Lower leg skin (tissue), 4 donors: ENCODE measurements around the gene ARIH1. TPM values are rescaled to one million over a fixed set of nuclear protein-coding genes. Genes with fewer than 3 reads are reported as not detected.

Experiments used
- DNase-seq, 2 donors: peaks; one replicate each; pipeline ENCODE4 v3.0.0-alpha.2; 2019; ENCODE audit warnings: low spot score in 2 of 2
- H3K4me3 ChIP-seq: fragments of 200-600 bp; sonication (generic); 2 replicates; pipeline ENCODE4 v1.5.1; 2017; ENCODE audit warnings: mild to moderate bottlenecking, low read depth; ENCODE audit not compliant: poor library complexity, severe bottlenecking
- CTCF ChIP-seq, 3 donors: fragments of 450-650 bp; IDR thresholded peaks; one replicate each; pipeline ENCODE4 v1.5.1; 2016; ENCODE audit warnings: antibody characterized with exemption in 3 of 3, mild to moderate bottlenecking in 3 of 3, moderate library complexity in 2 of 3
- POLR2A ChIP-seq, 2 donors: fragments of 450-650 bp; IDR thresholded peaks; one replicate each; pipeline ENCODE4 v1.6.1; 2016 to 2017; ENCODE audit warnings: antibody characterized with exemption in 2 of 2, mild to moderate bottlenecking in 1 of 2, moderate library complexity in 1 of 2
- WGBS, 2 donors: methylation state at CpG; one replicate each; pipeline ENCODE4 v1.1.5; 2018; 5-methylcytosine and 5-hydroxymethylcytosine counted together
- intact Hi-C: fragments of 100-400 bp; cut with DNase I; formaldehyde crosslinking; loops from one replicate; pipeline ENCODE4 v1.15.0; 2023; ENCODE audit warnings: low total_unique reads
- total RNA-seq, 4 donors: library from RNA; depleted of rRNA; stranded (reverse); fragments of >200 nt; gene quantifications; one replicate each; pipeline ENCODE4 v1.1.0, GENCODE V29; 2016

ARIH1 gene
- total RNA-seq, 4 donors from 2014 or later: 71.8 to 126 (median 114) TPM

GRCh38 chr15:72481015-72481659 is 7.0 kb downstream of the ARIH1 start:
- TF ChIP-seq POLR2A (IDR thresholded peaks at IDR 0.05) (no peak), CTCF (IDR thresholded peaks at IDR 0.05) (no peak)
- no peak for DNase-seq
- intact Hi-C loops: no loop called here
- H3K4me3 ChIP-seq: no peak overlapping the region
- WGBS, 2 donors: 67 to 79% methylated on average over 3 of the region's 3 CpGs

GRCh38 chr15:72482275-72482674 is 8.1 kb downstream of the ARIH1 start:
- DNase-seq: no peak
- H3K4me3 ChIP-seq: no peak overlapping the region
- no peak for TF ChIP-seq CTCF (IDR thresholded peaks at IDR 0.05)
- no peak for TF ChIP-seq POLR2A (IDR thresholded peaks at IDR 0.05)
- intact Hi-C loops: no loop called here

- TF ChIP-seq CTCF (IDR thresholded peaks at IDR 0.05) (no peak), POLR2A (IDR thresholded peaks at IDR 0.05) (no peak)
- 85 to 91% methylated on average over 6 of the region's 6 CpGs for WGBS, 2 donors
- no peak for DNase-seq
- intact Hi-C loops: no loop called here
- no peak overlapping the region for H3K4me3 ChIP-seq
These were observed 9.1 kb downstream of the ARIH1 start for GRCh38 chr15:72483279-72483678.

GRCh38 chr15:72486144-72486543 is 12.0 kb downstream of the ARIH1 start:
- TF ChIP-seq POLR2A (IDR thresholded peaks at IDR 0.05) (no peak), CTCF (IDR thresholded peaks at IDR 0.05) (no peak)
- intact Hi-C loops: no loop called here
- WGBS, 2 donors: 88 to 94% methylated on average over 3 of the region's 3 CpGs

GRCh38 chr15:72487070-72487797 is 13.1 kb downstream of the ARIH1 start:
- H3K4me3 ChIP-seq: no peak overlapping the region
- DNase-seq: no peak
- TF ChIP-seq CTCF (IDR thresholded peaks at IDR 0.05): no peak
- TF ChIP-seq POLR2A (IDR thresholded peaks at IDR 0.05): no peak
- intact Hi-C loops: no loop called here
- 78 to 87% methylated on average over 1 of the region's 1 CpG for WGBS, 2 donors

More at GRCh38 chr15:72486144-72486543, 12.0 kb downstream of the ARIH1 start:
- no peak for DNase-seq
- H3K4me3 ChIP-seq: no peak overlapping the region
